AG04450 (cell line): ENCODE data around the gene SUCLG2. TPM values are rescaled to one million over a fixed set of nuclear protein-coding genes. Genes with fewer than 3 reads are reported as not detected.

Experiments used
- CTCF ChIA-PET: fragments of 300-600, 350-600 bp; formaldehyde crosslinking; extraction: SDS; loops from one replicate; lab custom pipeline; 2022; ENCODE audit warnings: antibody characterized with exemption, inconsistent platforms; lab: Charles Lee
- POLR2A ChIA-PET: fragments of 350-600 bp; formaldehyde crosslinking; extraction: SDS; loops from one replicate; lab custom pipeline; 2021; ENCODE audit warnings: antibody characterized with exemption, inconsistent platforms; lab: Yijun Ruan, JAX
- DNase-seq: peaks from one replicate; pipeline ENCODE4 v3.0.0-alpha.2; 2011; ENCODE audit warnings: low read depth, low spot score
- H3K27ac ChIP-seq: one replicate; pipeline ENCODE4 v1.5.1; 2012; ENCODE audit warnings: low read depth, low read length, control low read depth
- H3K27me3 ChIP-seq: one replicate; pipeline ENCODE4 v1.6.0; 2012; ENCODE audit warnings: low read length; ENCODE audit not compliant: control insufficient read depth, insufficient read depth
- H3K4me3 ChIP-seq: 2 replicates; pipeline ENCODE4 v1.5.1; 2011; ENCODE audit warnings: mild to moderate bottlenecking, low read depth, low read length, control low read depth
- H3K9me3 ChIP-seq: 2 replicates; pipeline ENCODE4 v1.5.1; 2012; ENCODE audit warnings: low read length; ENCODE audit not compliant: control insufficient read depth, insufficient read depth
- polyA plus RNA-seq: library from polyadenylated mRNA; depleted of rRNA; stranded (reverse); fragments of >200 nt; gene quantifications from 2 replicates; pipeline ENCODE4 v1.2.3, GENCODE V29; 2011
- TF ChIP-seq, protein P1 (sequence below): IDR thresholded peaks from 2 replicates; pipeline ENCODE4 v1.5.1; 2011; ENCODE audit warnings: low read depth, low read length, control low read depth, inconsistent platforms

Gene SUCLG2
- polyA plus RNA-seq, 1 experiment = 54.2 TPM

GRCh38 chr3:67620869-67621268 is 33.5 kb downstream of the SUCLG2 start:
- TF ChIP-seq, protein P1, sequence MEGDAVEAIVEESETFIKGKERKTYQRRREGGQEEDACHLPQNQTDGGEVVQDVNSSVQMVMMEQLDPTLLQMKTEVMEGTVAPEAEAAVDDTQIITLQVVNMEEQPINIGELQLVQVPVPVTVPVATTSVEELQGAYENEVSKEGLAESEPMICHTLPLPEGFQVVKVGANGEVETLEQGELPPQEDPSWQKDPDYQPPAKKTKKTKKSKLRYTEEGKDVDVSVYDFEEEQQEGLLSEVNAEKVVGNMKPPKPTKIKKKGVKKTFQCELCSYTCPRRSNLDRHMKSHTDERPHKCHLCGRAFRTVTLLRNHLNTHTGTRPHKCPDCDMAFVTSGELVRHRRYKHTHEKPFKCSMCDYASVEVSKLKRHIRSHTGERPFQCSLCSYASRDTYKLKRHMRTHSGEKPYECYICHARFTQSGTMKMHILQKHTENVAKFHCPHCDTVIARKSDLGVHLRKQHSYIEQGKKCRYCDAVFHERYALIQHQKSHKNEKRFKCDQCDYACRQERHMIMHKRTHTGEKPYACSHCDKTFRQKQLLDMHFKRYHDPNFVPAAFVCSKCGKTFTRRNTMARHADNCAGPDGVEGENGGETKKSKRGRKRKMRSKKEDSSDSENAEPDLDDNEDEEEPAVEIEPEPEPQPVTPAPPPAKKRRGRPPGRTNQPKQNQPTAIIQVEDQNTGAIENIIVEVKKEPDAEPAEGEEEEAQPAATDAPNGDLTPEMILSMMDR = no peak
- no peaks in the 10 kb centered on the region for H3K9me3 ChIP-seq
- DNase-seq = no peak
- no peak overlapping the region for H3K27ac ChIP-seq
- ChIA-PET CTCF (interaction anchor here (1.1 kb wide), 1 partner anchor 13 kb away, joined by 3 read pairs; no protein-coding TSS in a partner anchor), POLR2A (interaction anchor here (0.7 kb wide), 1 partner anchor 14 kb away, joined by 10 read pairs; no protein-coding TSS in a partner anchor)
- H3K27me3 ChIP-seq = no peaks in the 10 kb centered on the region
- no peak overlapping the region for H3K4me3 ChIP-seq

GRCh38 chr3:67619991-67620390 is 34.4 kb downstream of the SUCLG2 start:
- H3K27me3 ChIP-seq = no peaks in the 10 kb centered on the region
- no peaks in the 10 kb centered on the region for H3K9me3 ChIP-seq
- TF ChIP-seq, protein P1 = no peak
- H3K27ac ChIP-seq = no peak overlapping the region
- POLR2A ChIA-PET = no interaction called here
- CTCF ChIA-PET = interaction anchor here (1.1 to 1.9 kb wide), 2 partner anchors 12 to 14 kb away, joined by 3 to 4 read pairs; no protein-coding TSS in a partner anchor
- no peak overlapping the region for H3K4me3 ChIP-seq
- DNase-seq = no peak

DNA sequence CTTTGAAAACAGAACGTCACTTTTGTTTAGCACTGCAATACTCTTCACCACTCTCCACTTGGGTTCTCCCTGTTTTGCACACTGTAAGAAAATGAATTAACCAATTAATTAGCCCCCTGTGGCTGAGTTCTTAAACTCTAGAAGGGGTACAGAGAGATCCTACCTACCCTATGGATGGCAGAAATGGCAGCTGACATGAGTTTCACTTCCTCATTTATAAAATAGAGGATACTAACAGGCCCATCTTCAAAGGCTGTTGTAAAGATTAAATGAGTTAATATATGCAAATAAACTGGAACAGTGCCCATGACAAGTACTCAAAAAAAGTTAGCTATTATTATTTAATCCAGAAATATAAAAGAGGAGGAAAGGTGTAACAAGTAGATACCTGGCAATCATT is 36.9 kb downstream of the SUCLG2 start:
- H3K9me3 ChIP-seq = no peaks in the 10 kb centered on the region
- ChIA-PET POLR2A (no interaction called here), CTCF (no interaction called here)
- no peak overlapping the region for H3K4me3 ChIP-seq
- TF ChIP-seq, protein P1 = no peak
- H3K27ac ChIP-seq = no peak overlapping the region
- DNase-seq = no peak
- no peaks in the 10 kb centered on the region for H3K27me3 ChIP-seq

DNA sequence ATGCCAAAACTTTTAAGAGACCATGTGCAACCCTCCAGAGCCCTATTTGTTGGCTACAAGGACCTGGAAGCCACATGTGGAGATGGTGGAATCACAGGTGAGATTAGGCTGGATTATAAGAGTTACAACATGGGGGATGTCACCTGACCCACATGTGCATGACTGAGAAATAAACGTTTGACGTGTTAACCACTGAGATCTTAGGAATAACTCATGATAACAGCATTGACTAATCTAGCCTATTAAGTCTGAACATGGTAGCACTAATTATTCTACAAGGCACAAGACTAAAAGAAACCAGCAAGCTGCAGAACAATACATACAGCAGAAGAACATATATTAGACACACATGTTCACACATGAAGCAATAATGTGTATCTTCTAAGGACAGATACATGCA is 38.4 kb downstream of the SUCLG2 start:
- ChIA-PET CTCF (no interaction called here), POLR2A (no interaction called here)
- DNase-seq = no peak
- Histone ChIP-seq H3K4me3 (no peak overlapping the region), H3K9me3 (no peaks in the 10 kb centered on the region), H3K27ac (no peak overlapping the region), H3K27me3 (no peaks in the 10 kb centered on the region)
- TF ChIP-seq, protein P1 = no peak

DNA sequence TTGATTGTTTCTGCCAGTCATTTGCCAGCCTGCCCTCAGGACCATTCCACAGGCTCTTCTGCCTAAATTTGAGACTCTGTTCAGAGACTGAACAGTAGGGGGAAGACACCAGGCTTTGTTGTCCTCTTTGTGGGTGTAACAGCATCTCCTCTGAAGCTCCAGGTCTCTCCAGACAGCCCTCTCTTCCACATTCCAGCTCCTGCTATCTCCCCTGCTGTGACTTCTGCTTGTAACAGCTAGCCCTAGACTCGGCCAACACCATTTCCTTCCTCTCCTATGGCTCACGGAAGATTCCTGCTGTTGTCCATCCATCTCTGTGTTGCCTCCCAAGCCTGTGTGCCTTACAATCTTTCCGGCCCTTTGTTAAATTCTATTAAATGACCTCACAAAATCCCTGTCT is 40.2 kb downstream of the SUCLG2 start:
- no peaks in the 10 kb centered on the region for H3K27me3 ChIP-seq
- no peaks in the 10 kb centered on the region for H3K9me3 ChIP-seq
- no peak for DNase-seq
- TF ChIP-seq, protein P1 = no peak
- H3K27ac ChIP-seq = no peak overlapping the region
- ChIA-PET POLR2A (no interaction called here), CTCF (no interaction called here)
- H3K4me3 ChIP-seq = no peak overlapping the region
